ENCODE measurements around the gene TRAPPC1.
"Not testable (repeated sequence)": the region's sequence is repeated elsewhere in the genome, so short reads cannot be mapped to it uniquely, and the experiment has no call there.

TRAPPC1 gene

DNA sequence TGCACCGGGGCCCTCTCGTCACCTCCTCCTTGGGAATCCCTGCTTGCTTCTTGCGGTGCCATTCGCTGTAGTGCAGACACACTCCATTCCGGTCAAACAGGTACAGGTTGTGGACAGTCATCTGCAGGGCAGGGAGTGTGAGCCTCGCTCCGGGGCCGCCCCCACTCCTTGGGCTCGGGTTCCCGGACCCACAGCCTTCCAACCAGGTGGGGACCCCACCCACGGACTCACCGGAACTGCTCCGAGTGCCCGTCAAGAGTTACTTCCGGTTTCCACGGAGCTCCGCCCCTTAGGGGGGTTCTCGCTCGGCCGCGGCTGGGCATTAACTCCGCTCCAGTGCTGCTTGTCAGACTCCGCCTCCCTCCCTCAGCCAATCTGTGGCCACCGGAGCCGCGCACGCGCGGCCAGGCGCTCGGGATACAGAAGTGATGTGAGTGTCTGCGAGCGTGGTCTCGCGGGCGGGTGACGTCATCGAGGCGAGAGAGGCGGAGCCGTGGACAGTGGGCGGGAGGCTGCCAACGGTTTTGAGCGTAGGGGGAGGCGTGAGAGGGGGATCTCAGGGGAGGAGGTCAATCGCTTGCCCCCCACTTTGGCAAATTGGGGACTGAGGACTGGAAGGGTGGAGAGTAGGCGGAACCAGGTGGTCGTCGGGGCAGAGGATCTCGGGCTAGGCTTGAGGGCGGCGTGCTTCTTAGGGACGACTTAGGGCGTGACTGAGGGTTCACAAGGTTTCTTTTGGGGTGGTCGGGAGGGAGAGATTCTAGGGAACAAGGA is at the start of gene TRAPPC1, which contains the start of gene CNTROB:
Gene TRAPPC1, minus strand, starts transcription at position 238 of the 774 bp plus-strand sequence. Its CDS starts 117 bp downstream, at position 121.
Gene CNTROB, plus strand, starts transcription at position 498 of the 774 bp plus-strand sequence. CDS start 874 bp downstream, outside the sequence.
- peak; percentile 93 to 100 (median 99) for DNase-seq

GRCh38 chr17:7977805-7978204 is 46.1 kb upstream of the TRAPPC1 start:
- DNase-seq = no peak

- no peak for DNase-seq
These were observed 45.3 kb upstream of the TRAPPC1 start for GRCh38 chr17:7977039-7977438.

GRCh38 chr17:7974638-7975131 is 42.9 kb upstream of the TRAPPC1 start:
- no peak for DNase-seq

DNA sequence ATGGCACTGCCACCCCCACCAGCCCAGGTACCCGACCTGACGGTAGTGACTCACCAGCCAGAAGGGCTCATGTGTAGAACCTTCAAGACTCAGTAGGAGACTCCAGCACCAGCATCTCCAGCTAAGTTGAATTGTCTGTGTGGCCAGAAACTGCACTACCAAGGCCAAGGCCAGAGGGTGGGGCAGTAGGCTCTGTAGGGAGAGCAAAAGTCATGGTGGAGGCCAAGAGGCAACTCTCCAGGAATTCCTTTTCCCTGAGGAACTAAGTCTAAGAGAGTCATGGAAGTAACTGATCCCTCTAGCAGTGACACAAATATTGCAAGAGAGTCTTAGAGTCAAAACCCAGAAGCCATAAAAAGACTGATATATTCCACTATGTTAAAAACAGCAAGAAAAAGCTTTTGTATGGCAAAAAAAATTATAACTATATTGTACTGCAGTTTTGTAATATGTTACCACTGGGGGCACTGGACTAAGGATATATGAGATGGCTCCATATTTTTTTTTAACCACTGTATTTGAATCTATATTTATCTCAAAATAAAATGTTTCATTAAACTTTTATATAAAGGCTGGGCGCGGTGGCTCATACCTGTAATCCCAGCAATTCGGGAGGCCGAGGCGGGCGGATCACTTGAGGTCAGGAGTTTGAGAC is 40.5 kb upstream of the TRAPPC1 start:
- DNase-seq = no peak

DNA sequence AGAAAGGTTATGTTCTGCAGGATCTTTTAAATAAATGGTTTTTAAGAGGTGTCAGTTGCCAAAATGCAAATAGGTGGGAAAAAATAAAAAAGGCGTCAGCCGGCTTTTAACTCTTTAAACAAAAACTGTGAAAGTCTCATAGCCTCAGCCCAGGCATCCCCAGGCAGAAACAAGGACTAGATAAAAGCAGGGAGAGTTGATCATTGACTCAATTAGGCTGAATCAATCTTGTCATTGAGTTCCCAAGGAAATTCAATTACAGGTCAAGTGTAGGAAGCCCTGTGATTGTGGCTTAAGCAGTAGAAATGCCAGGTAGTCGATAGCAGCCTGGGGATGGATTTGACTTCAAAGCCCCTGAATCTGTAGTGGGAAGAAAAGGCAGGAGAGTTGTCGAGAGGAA is 39.9 kb upstream of the TRAPPC1 start:
- no peak for DNase-seq

GRCh38 chr17:7969433-7969832 is 37.7 kb upstream of the TRAPPC1 start:
- no peak for DNase-seq

DNA sequence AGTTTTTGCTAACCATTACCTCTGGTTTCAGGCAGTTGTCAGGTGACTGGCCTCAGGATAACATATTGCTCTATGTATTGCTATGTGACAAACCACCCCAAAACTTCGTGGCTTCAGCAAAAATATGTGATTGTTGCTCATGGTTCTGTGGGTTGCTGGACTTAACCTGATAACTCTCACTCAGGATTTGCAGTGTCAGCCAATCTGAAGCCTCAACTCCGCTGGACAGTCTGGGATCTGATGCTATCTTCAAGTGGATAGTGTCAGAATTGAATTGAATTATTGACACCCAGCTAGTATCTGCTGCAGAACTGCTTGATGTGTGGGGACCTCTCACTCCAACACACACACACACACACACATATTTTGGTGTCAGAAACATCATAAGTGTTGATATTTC is 36.0 kb upstream of the TRAPPC1 start:
- no peak for DNase-seq

DNA sequence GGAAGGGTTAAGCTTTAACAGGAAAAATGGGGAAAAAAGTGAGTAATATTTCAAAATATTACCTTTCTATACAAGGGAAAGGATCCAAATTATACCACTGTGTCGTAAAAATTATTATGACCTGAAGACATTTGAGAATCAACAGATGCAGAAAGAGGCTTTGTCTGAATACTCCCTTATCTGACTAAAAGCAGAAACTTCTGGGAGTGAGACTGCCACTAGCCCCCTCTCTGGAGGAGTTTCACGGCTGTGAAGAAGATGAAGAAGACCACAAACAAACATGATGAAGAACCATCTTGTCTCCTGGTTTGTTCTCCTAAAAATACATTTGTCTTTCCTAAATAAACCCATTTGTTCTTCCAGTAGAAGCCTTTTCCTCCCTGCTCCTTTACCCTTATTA is 29.7 kb upstream of the TRAPPC1 start:
- DNase-seq = no peak

DNA sequence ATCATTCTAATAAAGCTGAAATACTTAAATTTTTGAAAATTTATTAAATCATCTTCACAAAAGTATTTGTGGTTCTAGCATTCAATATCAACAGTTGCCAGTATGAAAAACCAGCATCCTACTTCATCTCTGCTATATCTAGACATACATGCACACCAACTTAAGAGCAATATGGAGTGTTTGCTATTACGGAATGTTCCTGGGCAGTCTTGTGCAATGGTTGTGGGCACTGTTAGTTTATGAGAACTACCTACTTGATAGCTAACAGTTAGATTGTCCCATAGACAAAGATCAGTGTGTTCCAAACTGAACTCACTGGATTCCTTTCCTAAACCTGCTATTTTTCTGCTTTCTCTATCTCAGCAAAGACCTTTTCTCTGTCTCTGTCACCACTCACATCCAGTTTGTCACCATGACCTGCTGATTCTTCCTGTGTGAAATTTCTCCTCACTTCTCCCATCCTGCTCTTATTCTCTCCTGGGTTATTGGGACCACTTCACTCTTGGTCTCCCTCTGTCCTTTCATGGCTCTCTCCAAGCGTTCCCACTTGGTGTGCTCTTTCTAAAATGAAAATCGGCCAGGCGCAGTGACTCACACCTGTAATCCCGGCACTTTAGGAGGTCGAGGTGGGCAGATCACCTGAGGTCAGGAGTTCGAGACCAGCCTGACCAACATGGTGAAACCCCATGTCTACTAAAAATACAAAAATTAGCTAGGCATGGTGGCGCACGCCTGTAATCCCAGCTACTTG is 27.9 kb upstream of the TRAPPC1 start:
- DNase-seq = no peak

DNA sequence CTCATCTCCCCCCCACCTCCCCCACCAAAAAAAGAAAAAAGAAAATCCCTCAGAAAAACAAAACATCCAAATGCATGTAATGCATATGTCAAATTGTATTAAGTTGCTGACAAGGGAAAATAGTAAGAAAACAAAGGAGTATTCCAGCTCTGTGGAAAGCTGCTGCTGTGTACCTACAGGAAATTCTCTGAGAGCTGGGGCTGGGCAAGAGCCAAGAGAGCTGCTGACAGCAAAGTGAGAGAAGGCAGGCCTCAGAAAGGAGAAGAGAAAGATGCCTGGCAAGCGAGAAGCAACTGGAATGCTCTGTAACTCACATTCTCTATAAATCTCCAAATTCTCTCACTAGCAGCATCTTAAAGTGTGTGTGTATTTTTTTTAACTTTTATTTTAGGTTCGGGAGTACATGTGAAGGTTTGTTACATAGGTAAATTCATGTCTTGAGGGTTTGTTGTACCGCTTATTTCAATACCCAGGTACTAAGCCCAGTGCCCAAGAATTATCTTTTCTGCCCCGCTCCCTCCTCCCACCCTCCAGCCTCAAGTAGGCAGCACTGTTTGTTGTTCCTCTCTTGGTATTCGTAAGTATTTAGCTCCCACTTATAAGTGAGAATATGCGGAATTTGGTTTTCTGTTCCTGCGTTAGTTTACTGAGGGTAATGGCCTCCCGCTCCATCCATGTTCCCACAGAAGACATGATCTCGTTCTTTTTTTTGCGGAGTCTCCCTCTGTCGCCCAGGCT is 24.7 kb upstream of the TRAPPC1 start:
- DNase-seq = no peak

DNA sequence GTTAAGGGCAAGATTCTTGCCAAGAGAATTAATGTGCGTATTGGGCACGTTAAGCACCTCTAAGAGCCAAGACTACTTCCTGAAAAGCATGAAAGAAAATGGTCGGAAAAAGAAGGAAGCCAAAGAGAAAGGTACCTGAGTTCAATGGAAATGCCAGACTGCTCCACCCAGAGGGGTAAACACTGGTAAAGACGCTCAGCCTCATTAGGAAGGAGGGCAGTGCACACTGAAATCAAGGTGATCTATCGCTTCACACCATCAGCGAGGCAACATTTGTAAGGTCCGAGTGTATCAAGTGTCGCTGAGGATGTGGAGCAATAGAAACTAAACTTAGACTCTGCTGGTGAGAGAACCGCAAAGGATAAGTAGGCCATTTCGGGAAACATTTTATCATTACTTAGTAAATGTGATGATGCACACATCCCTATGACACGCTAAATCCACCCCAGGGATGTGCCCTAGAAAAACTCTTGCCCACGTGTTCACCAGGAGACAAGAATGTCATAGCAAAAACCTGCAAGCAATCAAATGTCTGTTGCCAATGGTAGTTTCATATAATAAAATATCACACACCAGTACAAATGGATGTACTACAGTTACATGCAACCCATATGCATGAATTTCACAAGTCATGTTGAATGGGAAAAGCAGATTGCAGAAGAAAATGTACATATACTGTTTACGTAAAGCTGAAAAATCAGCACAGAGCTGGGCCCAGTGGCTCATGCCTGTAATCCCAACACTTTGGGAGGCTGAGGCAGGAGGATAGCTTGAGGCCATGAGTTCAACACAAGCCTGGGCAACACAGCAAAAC is 23.9 kb upstream of the TRAPPC1 start:
- no peak for DNase-seq

- not testable (repeated sequence) for DNase-seq
These were observed 21.5 kb upstream of the TRAPPC1 start for GRCh38 chr17:7953266-7953665.

DNA sequence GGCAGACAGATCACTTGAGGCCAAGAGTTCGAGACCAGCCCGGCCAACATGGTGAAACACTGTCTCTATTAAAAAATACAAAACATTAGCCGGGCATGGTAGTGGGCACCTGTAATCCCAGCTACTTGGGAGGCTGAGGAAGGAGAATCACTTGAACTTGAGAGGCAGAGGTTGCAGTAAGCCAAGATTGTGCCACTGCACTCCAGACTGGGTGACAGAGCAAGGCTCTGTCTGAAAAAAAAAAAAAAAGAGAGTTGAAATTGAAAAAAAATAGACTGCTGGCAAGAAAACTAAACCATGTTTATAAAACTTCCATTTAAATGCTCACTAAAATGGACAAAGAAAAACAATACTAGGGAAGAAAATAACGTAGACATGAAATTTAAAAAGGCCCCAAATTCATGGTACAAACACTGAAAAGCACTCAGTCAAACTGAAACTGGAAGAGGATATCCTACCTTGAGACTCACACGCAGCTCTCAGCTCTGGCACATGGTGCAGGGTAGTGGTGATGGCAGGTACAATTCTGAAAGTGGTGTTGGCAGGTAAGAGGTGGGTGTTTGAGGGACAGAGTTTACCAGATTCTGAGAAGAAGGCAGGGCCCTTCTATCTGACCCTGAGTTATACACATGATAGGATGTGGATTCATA is 19.5 kb upstream of the TRAPPC1 start:
- DNase-seq = no peak

DNA sequence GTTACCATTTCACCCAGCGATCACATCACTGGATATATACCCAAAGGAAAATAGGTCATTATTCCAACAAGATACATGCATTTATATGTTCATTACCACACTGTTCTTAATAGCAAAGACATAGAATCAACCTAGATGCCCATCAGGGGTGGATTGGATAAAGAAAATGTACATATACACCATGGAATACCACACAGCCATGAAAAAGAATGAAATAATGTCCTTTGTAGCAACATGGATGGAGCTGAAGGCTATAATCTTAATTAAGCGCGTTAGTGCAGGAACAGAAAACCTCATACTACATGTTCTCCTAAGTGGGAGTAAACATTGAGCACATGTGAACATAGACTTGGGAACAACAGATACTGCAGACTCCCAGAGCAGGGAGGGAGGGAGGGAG is 18.8 kb upstream of the TRAPPC1 start:
- DNase-seq = no peak

- DNase-seq = no peak
These were observed 15.9 kb upstream of the TRAPPC1 start for GRCh38 chr17:7947651-7948050.

- no peak for DNase-seq
These were observed 14.7 kb upstream of the TRAPPC1 start for GRCh38 chr17:7946441-7946840.

GRCh38 chr17:7945651-7946050 is 13.9 kb upstream of the TRAPPC1 start:
- no peak for DNase-seq

DNA sequence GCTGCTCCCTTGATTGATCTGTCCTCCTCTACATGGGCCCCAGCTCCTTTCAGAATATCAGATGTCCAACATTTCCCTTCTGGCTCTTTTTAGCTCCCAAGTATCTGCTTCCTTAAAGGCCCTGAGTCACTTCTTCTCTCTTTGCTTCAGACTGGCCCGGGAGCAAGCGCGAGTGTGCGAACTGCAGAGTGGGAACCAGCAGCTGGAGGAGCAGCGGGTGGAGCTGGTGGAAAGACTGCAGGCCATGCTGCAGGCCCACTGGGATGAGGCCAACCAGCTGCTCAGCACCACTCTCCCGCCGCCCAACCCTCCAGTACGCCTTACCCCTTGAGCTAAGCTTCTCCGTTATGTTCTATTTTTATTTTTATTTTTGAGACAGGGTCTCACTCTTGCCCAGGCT is 12.6 kb upstream of the TRAPPC1 start:
- no peak for DNase-seq

GRCh38 chr17:7943291-7943690 is 11.5 kb upstream of the TRAPPC1 start:
- no peak for DNase-seq

GRCh38 chr17:7940743-7941142 is 9.0 kb upstream of the TRAPPC1 start:
- DNase-seq = no peak
